Neural progenitor cell (in vitro differentiated cells): ENCODE measurements around the gene E2F3. TPM values are rescaled to one million over a fixed set of nuclear protein-coding genes. Genes with fewer than 3 reads are reported as not detected.
"Not testable (repeated sequence)": the region's sequence is repeated elsewhere in the genome, so short reads cannot be mapped to it uniquely, and the experiment has no call there.

Source experiments
- DNase-seq: peaks from one replicate; pipeline ENCODE4 v3.0.0-alpha.2; 2016; ENCODE audit warnings: low spot score
- H2AFZ ChIP-seq: fragments of 200-600 bp; sonication (generic); replicated peaks from 2 replicates; pipeline ENCODE4 v1.6.1; 2016; ENCODE audit warnings: antibody characterized with exemption
- H3F3A ChIP-seq: fragments of 200-600 bp; sonication (generic); 2 replicates; pipeline ENCODE4 v1.6.1; 2016; ENCODE audit warnings: antibody characterized with exemption, low read depth
- H3K27ac ChIP-seq: fragments of 200-600 bp; sonication (generic); 2 replicates; pipeline ENCODE4 v1.5.1; 2016; ENCODE audit warnings: mild to moderate bottlenecking
- H3K27me3 ChIP-seq: fragments of 200-600 bp; sonication (generic); 2 replicates; pipeline ENCODE4 v1.6.1; 2016; ENCODE audit warnings: mild to moderate bottlenecking, moderate library complexity
- H3K36me3 ChIP-seq: fragments of 200-600 bp; sonication (generic); 2 replicates; pipeline ENCODE4 v1.5.1; 2016
- H3K4me1 ChIP-seq: fragments of 200-600 bp; sonication (generic); 2 replicates; pipeline ENCODE4 v1.6.1; 2016; ENCODE audit warnings: mixed run types
- H3K4me2 ChIP-seq: fragments of 200-600 bp; sonication (generic); 2 replicates; pipeline ENCODE4 v1.6.1; 2016
- H3K4me3 ChIP-seq: fragments of 200-600 bp; sonication (generic); 2 replicates; pipeline ENCODE4 v1.5.1; 2016
- H3K79me2 ChIP-seq: fragments of 200-600 bp; sonication (generic); 2 replicates; pipeline ENCODE4 v1.6.1; 2016; ENCODE audit warnings: low read depth
- H3K9ac ChIP-seq: fragments of 200-600 bp; sonication (generic); 2 replicates; pipeline ENCODE4 v1.6.1; 2016
- H3K9me3 ChIP-seq: fragments of 200-600 bp; sonication (generic); 2 replicates; pipeline ENCODE4 v1.5.1; 2016; ENCODE audit warnings: low read depth
- H4K20me1 ChIP-seq: fragments of 200-600 bp; sonication (generic); 2 replicates; pipeline ENCODE4 v1.6.1; 2016; ENCODE audit warnings: low read depth
- H3K27ac Mint-ChIP-seq: 3 replicates; pipeline ENCODE4 v1.8.0; 2021; ENCODE audit warnings: mixed read lengths
- H3K27me3 Mint-ChIP-seq: 2 replicates; pipeline ENCODE4 v1.8.0; 2022; ENCODE audit warnings: low read depth, mild to moderate bottlenecking, inconsistent platforms, moderate library complexity, mixed read lengths; ENCODE audit not compliant: insufficient read depth
- H3K36me3 Mint-ChIP-seq: 3 replicates; pipeline ENCODE4 v1.8.0; 2021; ENCODE audit warnings: mixed read lengths
- H3K4me1 Mint-ChIP-seq: 3 replicates; pipeline ENCODE4 v1.8.0; 2021; ENCODE audit warnings: mixed read lengths
- H3K4me3 Mint-ChIP-seq: 3 replicates; pipeline ENCODE4 v1.8.0; 2021; ENCODE audit warnings: mild to moderate bottlenecking, moderate library complexity, mixed read lengths
- H3K9me3 Mint-ChIP-seq: 3 replicates; pipeline ENCODE4 v1.8.0; 2020; ENCODE audit warnings: mixed read lengths
- CTCF ChIP-seq: fragments of 200-600 bp; sonication (generic); IDR thresholded peaks from 2 replicates; pipeline ENCODE4 v1.5.1; 2017; ENCODE audit warnings: antibody characterized with exemption, mild to moderate bottlenecking
- EZH2 ChIP-seq: fragments of 200-600 bp; sonication (generic); IDR thresholded peaks from 2 replicates; pipeline ENCODE4 v1.6.1; 2017; ENCODE audit warnings: antibody characterized with exemption, mild to moderate bottlenecking, moderate library complexity
- EZH2phosphoT487 ChIP-seq: fragments of 200-600 bp; sonication (generic); IDR thresholded peaks from 2 replicates; pipeline ENCODE4 v1.6.1; 2017; ENCODE audit warnings: antibody characterized with exemption
- total RNA-seq: library from RNA; depleted of rRNA; stranded (reverse); fragments of >200 nt; gene quantifications from 2 replicates; pipeline ENCODE4 v1.2.3, GENCODE V29; 2015; ENCODE audit warnings: low replicate concordance

E2F3 gene
- total RNA-seq, 1 donor from 2014 or later = 35.7 TPM

GRCh38 chr6:20464847-20465246, 63.2 kb downstream of the E2F3 start:
- Mint-ChIP-seq H3K36me3 (peaks cover 55% of the 10 kb centered on the region), H3K9me3 (peaks cover 11% of the 10 kb centered on the region), H3K4me3 (no peak overlapping the region), H3K27ac (peak overlapping the region; percentile 62), H3K27me3 (no peaks in the 10 kb centered on the region), H3K4me1 (no peaks in the 10 kb centered on the region)
- H3K9ac ChIP-seq = no peak overlapping the region
- no peak for DNase-seq
- H4K20me1 ChIP-seq = peaks cover 22% of the 10 kb centered on the region
- peaks cover 3% of the 10 kb centered on the region for H3F3A ChIP-seq
- no peak overlapping the region for H3K4me3 ChIP-seq
- H3K27me3 ChIP-seq = no peaks in the 10 kb centered on the region
- H3K79me2 ChIP-seq = peaks cover 99% of the 10 kb centered on the region
- no peaks in the 10 kb centered on the region for H3K36me3 ChIP-seq
- H3K27ac ChIP-seq = no peak overlapping the region
- no peak overlapping the region for H3K4me2 ChIP-seq
- H3K9me3 ChIP-seq = no peaks in the 10 kb centered on the region
- TF ChIP-seq EZH2 (no peak), CTCF (no peak), EZH2phosphoT487 (no peak)
- H2AFZ ChIP-seq = no peak overlapping the region
- no peaks in the 10 kb centered on the region for H3K4me1 ChIP-seq

- peaks cover 22% of the 10 kb centered on the region for H4K20me1 ChIP-seq
- not testable (repeated sequence) for DNase-seq, H3K27me3 Mint-ChIP-seq, H3K4me3 ChIP-seq, H3K27ac ChIP-seq, H2AFZ ChIP-seq, H3K9ac ChIP-seq, H3K4me1 ChIP-seq, H3K27ac Mint-ChIP-seq, H3K9me3 ChIP-seq, H3K4me2 ChIP-seq, H3F3A ChIP-seq, H3K4me1 Mint-ChIP-seq, H3K36me3 ChIP-seq, H3K4me3 Mint-ChIP-seq, H3K27me3 ChIP-seq
- Mint-ChIP-seq H3K9me3 (peaks cover 11% of the 10 kb centered on the region), H3K36me3 (peaks cover 50% of the 10 kb centered on the region)
- H3K79me2 ChIP-seq = peaks cover 99% of the 10 kb centered on the region
Observed at GRCh38 chr6:20465616-20466015, 63.9 kb downstream of the E2F3 start.

GRCh38 chr6:20467437-20467836, 65.8 kb downstream of the E2F3 start:
- Mint-ChIP-seq H3K27me3 (no peaks in the 10 kb centered on the region), H3K27ac (no peak overlapping the region), H3K9me3 (peaks cover 11% of the 10 kb centered on the region), H3K4me3 (no peak overlapping the region), H3K36me3 (peaks cover 41% of the 10 kb centered on the region), H3K4me1 (peaks cover 9% of the 10 kb centered on the region)
- DNase-seq = no peak
- Histone ChIP-seq H3K4me2 (no peak overlapping the region), H3K9me3 (no peaks in the 10 kb centered on the region), H3K27me3 (no peaks in the 10 kb centered on the region), H3F3A (peaks cover 3% of the 10 kb centered on the region), H4K20me1 (peaks cover 25% of the 10 kb centered on the region), H3K9ac (no peak overlapping the region), H3K4me1 (no peaks in the 10 kb centered on the region), H3K4me3 (no peak overlapping the region), H3K27ac (no peak overlapping the region), H3K36me3 (no peaks in the 10 kb centered on the region), H2AFZ (no peak overlapping the region), H3K79me2 (peaks cover 99% of the 10 kb centered on the region)
- TF ChIP-seq EZH2phosphoT487 = no peak

GRCh38 chr6:20468209-20468608, 66.5 kb downstream of the E2F3 start:
- no peak overlapping the region for H3K4me3 Mint-ChIP-seq
- no peaks in the 10 kb centered on the region for H3K27me3 ChIP-seq
- peaks cover 44% of the 10 kb centered on the region for H3K36me3 Mint-ChIP-seq
- peaks cover 11% of the 10 kb centered on the region for H3K4me1 Mint-ChIP-seq
- H3K9ac ChIP-seq = no peak overlapping the region
- H3K27ac Mint-ChIP-seq = no peak overlapping the region
- TF ChIP-seq CTCF (no peak), EZH2 (no peak), EZH2phosphoT487 (no peak)
- peaks cover 10% of the 10 kb centered on the region for H3K9me3 Mint-ChIP-seq
- H3K4me3 ChIP-seq = no peak overlapping the region
- no peaks in the 10 kb centered on the region for H3K27me3 Mint-ChIP-seq
- DNase-seq = no peak
- H3K79me2 ChIP-seq = peaks cover 99% of the 10 kb centered on the region
- no peak overlapping the region for H2AFZ ChIP-seq
- no peaks in the 10 kb centered on the region for H3K36me3 ChIP-seq
- H3K9me3 ChIP-seq = no peaks in the 10 kb centered on the region
- peaks cover 3% of the 10 kb centered on the region for H3F3A ChIP-seq
- H4K20me1 ChIP-seq = peaks cover 27% of the 10 kb centered on the region
- no peaks in the 10 kb centered on the region for H3K4me1 ChIP-seq
- H3K27ac ChIP-seq = no peak overlapping the region
- no peak overlapping the region for H3K4me2 ChIP-seq
